Stimulated activated CD8-positive, alpha-beta memory T cell treated with anti-CD3 and anti-CD28 coated beads, Interleukin-15, amount 100 ng/mL, for 24 hours (primary cell): ENCODE results near the gene MEGF8.

Experiments
- DNase-seq: peaks from one replicate; pipeline ENCODE4 v3.0.0-alpha.2; 2020; ENCODE audit warnings: low read depth

The MEGF8 gene

GRCh38 chr19:42303876-42304275 is 21.6 kb upstream of the MEGF8 start:
- no peak for DNase-seq

DNA sequence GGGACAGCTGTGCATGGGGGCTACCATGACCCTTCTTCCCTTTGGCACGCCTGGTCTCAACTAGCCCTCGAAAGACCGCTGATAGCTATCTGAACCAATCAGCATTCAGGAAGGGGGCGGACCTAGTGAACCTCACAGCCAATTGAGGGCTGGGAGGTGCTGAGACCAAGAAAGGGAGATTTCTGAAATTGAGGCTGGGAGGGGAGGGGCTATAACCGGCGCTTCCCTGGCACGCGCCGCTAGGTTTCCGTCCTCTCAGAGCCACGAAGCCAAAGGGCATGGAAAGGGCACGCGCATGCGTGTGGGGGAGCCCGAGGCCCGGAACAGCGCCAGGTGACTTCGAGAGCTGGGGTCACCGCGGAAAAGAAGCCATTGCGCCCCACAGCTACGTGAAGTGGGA is 18.8 kb upstream of the MEGF8 start:
- DNase-seq: no peak

DNA sequence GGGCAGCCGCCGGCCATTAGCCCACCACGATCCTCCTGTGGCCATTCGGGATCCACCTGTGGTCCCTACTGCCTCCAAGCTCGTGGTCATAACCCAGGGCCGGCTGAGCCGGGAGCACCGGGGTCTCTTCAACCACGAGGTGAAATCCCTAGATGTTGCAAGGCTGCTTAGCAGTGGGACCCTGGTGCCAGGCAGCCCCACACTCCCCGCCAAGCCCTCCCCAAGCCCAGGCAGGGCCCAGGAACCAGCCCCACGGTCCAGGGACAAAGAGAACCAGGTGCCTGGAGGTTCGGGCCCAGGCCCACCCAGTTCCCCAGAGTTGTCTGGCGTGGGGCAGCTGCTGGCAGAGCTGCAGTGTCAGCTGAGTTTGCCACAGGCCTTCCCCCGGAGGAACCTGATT is 15.7 kb upstream of the MEGF8 start:
- DNase-seq: no peak

DNA sequence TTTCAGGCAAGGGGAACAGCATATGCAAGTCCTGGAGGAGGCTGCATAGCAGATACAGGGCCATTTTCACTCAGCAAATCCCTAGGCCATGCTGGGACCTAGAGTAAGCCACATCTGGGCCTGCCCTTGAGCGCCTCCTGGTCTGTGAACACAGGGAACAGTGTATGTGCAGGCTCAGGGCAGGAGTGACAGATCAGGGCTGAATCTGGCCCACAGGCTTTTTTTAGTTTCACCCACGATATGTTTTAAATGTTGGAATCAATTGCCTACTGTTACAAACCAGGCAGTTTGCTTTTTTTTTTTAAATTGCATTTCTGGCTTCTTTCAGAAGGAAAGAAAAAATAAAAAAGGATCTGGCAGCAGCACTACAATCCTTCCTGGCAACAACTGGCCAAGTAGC is 13.8 kb upstream of the MEGF8 start:
- no peak for DNase-seq

GRCh38 chr19:42312370-42312769 is 13.1 kb upstream of the MEGF8 start:
- no peak for DNase-seq

- no peak for DNase-seq
Measured at GRCh38 chr19:42313096-42313839, 12.2 kb upstream of the MEGF8 start, which contains the start of gene TMEM145. TSS of gene TMEM145 (plus strand) at chr19:42313309. CDS start at chr19:42313377, 68 bp downstream.

DNA sequence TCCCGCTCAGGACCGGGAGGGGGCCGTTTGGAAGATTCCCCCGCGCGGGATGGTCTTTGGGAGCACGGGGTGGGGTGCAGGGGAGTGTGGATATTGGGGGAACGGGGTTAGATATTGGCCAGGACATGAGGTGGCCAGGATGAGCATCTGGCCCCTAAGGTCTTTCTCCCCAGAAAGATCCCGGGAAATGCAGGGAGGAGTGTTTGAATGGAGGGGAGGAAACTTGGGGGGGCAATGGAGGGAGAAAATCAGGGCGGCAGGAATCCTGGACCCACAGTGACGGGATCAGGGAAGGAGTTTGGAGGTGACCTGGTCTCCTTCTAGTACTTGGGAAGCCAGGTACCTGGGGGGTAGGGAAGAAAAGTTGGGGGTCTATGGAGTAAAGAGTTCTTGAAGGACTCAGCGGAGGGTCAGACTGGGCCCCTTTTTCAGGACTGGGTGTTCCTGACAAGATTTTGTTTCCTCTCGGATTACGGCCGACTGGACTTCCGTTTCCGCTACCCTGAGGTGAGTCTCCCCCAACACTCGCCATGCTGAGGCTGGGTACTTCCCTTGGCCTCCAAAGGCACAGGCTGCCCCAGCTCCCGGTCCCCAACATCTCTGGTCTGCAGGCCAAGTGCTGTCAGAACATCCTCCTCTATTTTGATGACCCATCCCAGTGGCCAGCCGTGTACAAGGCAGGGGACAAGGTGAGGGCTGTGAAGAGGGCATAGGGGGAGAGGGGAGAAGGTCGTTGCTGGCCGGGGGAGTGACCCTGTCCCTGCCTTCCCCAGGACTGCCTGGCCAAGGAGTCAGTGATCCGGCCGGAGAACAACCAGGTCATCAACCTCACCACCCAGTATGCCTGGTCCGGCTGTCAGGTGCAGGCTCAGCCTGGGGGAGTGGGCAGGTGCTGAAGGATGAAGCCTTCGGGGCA is 11.3 kb upstream of the MEGF8 start:
- DNase-seq: no peak

GRCh38 chr19:42315024-42315423 is 10.4 kb upstream of the MEGF8 start:
- no peak for DNase-seq

DNA sequence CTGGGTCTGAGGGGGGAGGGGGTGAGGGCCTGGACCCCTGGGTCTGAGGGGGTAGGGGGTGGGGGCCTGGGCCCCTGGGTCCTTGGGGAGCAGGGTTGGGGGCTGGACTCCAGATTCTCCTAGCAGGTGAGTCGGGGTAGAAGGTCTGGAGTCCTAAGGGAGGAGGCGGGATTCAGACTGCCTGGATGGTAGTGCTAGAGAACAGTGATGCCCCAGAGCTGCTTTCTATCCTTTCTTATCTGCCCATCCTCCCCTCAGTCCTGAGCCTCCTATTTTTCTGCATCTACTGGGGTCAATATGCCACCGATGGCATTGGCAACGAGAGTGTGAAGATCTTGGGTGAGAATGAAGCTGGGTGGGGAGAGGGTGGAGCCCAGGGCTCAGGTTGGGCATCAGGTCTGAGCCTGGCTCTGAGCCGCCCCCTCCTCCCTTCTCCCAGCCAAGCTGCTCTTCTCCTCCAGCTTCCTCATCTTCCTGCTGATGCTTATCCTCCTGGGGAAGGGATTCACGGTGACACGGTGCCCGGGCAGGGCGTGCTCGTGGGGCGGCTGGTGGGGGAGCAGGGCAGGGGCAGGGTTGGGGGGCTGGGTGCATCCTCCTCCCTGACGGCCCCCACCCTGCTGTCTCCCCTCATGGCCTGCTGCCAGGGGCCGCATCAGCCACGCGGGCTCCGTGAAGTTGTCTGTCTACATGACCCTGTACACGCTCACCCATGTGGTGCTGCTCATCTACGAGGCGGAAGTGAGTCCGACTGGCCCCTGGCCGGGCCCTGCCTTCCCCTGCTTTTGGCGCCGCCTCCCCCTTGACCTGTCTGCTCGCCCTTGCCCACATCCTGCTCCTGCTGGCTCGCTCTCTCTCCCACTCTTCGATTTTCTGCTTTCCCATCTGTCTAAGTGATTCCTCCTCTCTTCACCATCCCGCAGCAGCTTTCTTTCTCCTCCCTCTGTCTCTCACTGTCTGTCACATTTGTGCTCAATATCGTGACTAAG is 8.9 kb upstream of the MEGF8 start:
- DNase-seq: no peak

- no peak for DNase-seq
Measured at GRCh38 chr19:42317535-42317934, 7.9 kb upstream of the MEGF8 start.

GRCh38 chr19:42322305-42322704 is 3.1 kb upstream of the MEGF8 start:
- no peak for DNase-seq

- DNase-seq: no peak
Measured at GRCh38 chr19:42323473-42323851, 2.0 kb upstream of the MEGF8 start.

- no peak for DNase-seq
Measured at GRCh38 chr19:42323852-42324654, 1.4 kb upstream of the MEGF8 start.

DNA sequence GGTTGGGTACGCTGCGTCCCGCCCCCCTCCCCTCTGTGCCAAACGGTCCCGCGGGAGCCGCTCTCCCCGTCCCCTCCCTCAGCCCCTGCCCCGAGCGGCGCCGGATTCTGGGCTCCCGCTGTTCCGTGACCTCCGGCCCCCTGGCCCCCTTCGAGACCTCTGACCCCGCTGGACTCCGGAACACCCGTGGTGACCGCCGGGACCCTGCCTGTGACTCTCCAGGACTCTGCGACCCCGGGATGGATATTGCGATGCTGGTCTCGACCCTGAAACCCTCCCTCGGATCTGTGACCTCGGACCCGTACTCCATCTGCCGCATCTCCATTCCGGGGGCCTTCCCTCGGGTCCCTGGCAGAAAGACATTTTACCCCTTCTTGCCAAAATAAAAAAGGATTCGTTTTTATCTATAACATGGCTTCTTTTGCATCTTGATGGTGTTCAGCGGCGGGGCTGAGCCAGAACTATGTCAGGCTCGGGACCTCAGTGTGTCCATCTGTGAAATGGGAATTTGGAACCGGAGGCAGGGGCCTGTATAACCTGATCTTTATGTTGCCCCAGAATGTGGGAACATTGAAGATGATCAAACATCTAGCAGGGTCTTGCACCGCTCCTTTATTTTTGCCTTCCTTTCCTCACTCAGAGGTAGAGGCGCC is 654 bp upstream of the MEGF8 start:
- no peak for DNase-seq

DNA sequence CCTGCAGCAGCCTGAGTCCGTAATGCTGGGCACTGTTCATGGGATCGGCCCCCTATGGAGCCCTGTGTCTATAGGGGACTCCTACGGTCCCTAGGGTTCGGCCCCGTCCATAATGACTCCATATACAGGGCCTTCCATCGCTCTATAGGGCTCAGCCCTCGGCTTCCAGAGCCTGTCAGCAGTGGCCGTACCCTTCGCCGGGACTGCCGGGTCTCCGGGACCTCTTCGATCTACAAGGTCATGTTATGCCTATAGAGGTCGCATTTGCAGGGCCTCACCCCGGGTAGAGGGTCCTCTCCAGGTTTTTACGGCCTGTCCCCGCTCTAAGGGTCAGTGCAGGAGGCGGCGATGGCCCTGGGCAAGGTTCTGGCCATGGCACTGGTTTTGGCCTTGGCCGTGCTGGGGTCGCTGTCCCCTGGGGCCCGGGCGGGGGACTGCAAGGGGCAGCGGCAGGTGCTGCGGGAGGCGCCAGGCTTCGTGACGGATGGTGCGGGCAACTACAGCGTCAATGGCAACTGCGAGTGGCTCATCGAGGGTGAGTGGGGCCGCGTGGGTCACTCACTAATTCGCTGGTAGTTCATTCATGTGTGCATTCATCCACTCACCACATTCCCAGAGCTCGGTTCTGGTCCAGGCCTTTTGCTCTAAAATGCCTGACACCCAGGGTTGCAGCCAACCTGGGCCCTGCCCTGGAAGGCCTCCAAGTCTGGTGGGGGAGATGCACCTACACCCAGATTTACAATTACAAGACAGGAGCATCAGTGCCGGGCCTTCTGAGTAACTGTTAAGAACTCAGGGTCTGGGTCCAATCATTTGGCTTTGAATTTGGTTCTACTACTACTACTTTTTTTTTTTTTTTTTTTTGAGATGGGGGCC is 699 bp downstream of the MEGF8 start:
- DNase-seq: no peak

DNA sequence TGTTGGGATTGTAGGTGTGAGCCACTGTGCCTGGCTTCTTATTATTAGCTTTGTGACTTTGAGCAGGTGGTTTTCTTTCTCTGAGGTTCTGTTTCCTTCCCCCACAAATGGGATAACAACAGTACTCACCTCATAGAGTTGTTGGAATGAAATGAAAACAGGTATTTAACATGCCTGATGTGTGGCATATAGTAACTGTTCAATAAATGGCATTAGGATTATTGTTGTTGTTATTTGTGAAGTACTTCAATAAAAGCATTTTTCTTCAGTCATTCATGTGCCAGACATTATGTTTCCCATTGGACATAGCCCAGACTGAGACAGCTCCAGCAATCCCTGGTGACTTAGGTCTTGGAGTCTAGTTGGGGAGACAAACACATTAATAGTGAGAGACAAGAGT is 1.5 kb downstream of the MEGF8 start:
- DNase-seq: no peak

DNA sequence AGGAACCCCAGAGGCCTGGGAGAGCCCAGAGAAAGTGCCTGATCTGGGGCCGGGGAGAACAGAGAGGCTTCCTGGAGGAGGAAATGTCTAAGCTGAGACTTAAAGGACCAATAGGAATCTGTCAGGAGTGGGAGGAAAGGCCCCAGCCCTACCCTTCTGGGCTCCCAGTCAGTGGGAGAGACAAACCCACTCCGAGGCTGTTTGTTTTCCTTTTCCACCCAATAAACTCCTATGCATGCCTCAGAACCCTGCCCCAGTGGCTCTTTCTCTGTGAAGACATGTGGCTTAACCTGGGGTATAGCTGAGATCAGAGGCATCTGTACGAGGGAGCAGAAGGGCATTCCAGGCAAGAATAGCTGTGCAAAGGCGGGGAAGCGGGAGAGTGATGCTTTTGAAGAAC is 1.9 kb downstream of the MEGF8 start:
- no peak for DNase-seq

DNA sequence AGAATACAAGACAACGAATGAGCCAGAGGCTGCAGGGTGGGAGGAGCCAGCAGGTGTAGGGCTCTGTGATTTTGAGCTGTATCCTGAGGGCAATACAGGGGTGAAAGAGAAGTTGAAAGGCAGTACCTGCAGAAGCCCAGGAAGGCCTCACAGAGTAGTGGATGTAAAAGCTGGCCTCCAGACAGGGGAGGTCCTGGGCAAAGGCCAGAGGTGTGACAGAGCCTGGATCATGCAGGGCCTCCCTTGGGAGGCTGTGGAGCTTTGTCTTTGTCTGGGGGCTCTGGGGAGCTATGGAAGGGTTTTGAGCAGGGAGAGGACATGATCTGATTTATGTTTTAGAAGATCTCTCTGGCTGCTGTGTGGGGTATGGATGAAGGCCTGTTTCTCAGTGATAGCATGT is 2.7 kb downstream of the MEGF8 start:
- DNase-seq: no peak

- DNase-seq: no peak
Measured at GRCh38 chr19:42328854-42329253, 3.4 kb downstream of the MEGF8 start.

- DNase-seq: no peak
Measured at GRCh38 chr19:42330241-42330711, 4.8 kb downstream of the MEGF8 start.
